Umbilical cord (tissue), 2 donors: ENCODE data around the gene TOPBP1. TPM values are rescaled to one million over a fixed set of nuclear protein-coding genes. Genes with fewer than 3 reads are reported as not detected.
A peak's percentile ranks its signal among the peaks of the same experiment; 100 is the strongest.

ENCODE experiments used
- DNase-seq: peaks from one replicate; pipeline ENCODE4 v3.0.0-alpha.2; 2015; ENCODE audit warnings: low spot score
- total RNA-seq: library from RNA; depleted of rRNA; stranded (reverse); fragments of >200 nt; gene quantifications from one replicate; pipeline ENCODE4 v1.2.3, GENCODE V29; 2014; ENCODE audit warnings: low replicate concordance; ENCODE audit not compliant: insufficient read depth

Gene TOPBP1
- total RNA-seq, 1 donor from 2014 or later: 37.8 TPM

GRCh38 chr3:133608388-133608787, 53.4 kb downstream of the TOPBP1 start:
- no peak for DNase-seq

GRCh38 chr3:133607816-133608215, 53.9 kb downstream of the TOPBP1 start:
- DNase-seq: no peak

GRCh38 chr3:133606902-133607301, 54.8 kb downstream of the TOPBP1 start:
- DNase-seq: no peak

GRCh38 chr3:133606342-133606741, 55.4 kb downstream of the TOPBP1 start:
- DNase-seq: no peak

- DNase-seq: no peak
These were observed 61.1 kb downstream of the TOPBP1 start for GRCh38 chr3:133600572-133601081.

- no peak for DNase-seq
These were observed 62.5 kb downstream of the TOPBP1 start for GRCh38 chr3:133599280-133599679.

GRCh38 chr3:133598405-133598804, 63.3 kb downstream of the TOPBP1 start:
- no peak for DNase-seq

GRCh38 chr3:133595341-133595740, 66.4 kb downstream of the TOPBP1 start:
- no peak for DNase-seq

GRCh38 chr3:133593243-133593642, 68.5 kb downstream of the TOPBP1 start:
- DNase-seq: no peak

- no peak for DNase-seq
These were observed 68.9 kb downstream of the TOPBP1 start for GRCh38 chr3:133592843-133593242.

GRCh38 chr3:133591271-133591742, 70.4 kb downstream of the TOPBP1 start:
- no peak for DNase-seq

- DNase-seq: no peak
These were observed 72.2 kb downstream of the TOPBP1 start for GRCh38 chr3:133589503-133589902.

GRCh38 chr3:133588784-133589465, 72.8 kb downstream of the TOPBP1 start:
- no peak for DNase-seq

GRCh38 chr3:133588035-133588434, 73.7 kb downstream of the TOPBP1 start:
- no peak for DNase-seq

GRCh38 chr3:133583396-133583795, 78.3 kb downstream of the TOPBP1 start:
- DNase-seq: no peak

GRCh38 chr3:133578548-133579191, 83.1 kb downstream of the TOPBP1 start:
- DNase-seq: no peak

GRCh38 chr3:133576169-133576568, 85.6 kb downstream of the TOPBP1 start:
- no peak for DNase-seq

- no peak for DNase-seq
These were observed 86.7 kb downstream of the TOPBP1 start for GRCh38 chr3:133575086-133575485.

GRCh38 chr3:133574260-133574881, 87.4 kb downstream of the TOPBP1 start:
- peak; percentile 72 for DNase-seq

GRCh38 chr3:133573629-133574194, 88.0 kb downstream of the TOPBP1 start, which contains the start of gene CDV3:
Gene CDV3, plus strand, starts transcription at chr3:133573686. Its CDS starts 359 bp downstream, at chr3:133574045.
- DNase-seq: no peak

GRCh38 chr3:133573054-133573628, 88.6 kb downstream of the TOPBP1 start:
- DNase-seq: peak; percentile 100
